Measurements from ENCODE around the gene CACNA1I.
"Not testable (repeated sequence)": the region's sequence is repeated elsewhere in the genome, so short reads cannot be mapped to it uniquely, and the experiment has no call there.

CACNA1I gene

DNA sequence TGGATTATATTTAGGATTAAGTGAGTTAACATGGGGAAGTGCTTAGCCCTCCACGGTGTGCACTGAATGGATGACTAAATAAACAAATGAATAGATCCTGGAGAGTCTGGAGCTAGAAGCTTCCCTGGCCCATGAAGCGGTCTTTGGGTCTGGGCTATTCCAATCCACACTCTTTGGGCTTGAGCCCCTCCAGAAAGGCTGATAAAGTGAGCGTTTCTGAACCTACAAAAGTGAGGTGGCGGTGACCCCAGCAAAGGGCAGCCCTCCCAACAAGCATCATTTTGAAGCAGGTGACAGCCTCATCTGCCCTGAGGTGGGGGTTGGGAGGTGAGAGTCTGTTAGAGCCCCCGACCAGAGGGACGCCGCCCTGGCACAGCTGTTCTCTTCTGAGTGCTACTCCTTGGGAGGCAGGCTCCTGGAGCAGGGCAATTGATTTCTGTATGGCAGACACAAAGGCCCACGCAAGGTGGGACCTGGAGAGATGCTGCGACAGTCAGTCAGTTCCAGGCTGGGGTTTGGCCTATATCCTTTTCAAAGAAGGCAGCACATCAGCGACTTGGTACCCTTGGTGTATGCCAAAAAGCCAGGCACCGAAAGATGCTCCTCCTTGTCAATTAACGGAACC lies 157.8 kb downstream of the CACNA1I start:
- no peak for DNase-seq (ENCODE audit: low read depth)
- TF ChIP-seq, protein P1, sequence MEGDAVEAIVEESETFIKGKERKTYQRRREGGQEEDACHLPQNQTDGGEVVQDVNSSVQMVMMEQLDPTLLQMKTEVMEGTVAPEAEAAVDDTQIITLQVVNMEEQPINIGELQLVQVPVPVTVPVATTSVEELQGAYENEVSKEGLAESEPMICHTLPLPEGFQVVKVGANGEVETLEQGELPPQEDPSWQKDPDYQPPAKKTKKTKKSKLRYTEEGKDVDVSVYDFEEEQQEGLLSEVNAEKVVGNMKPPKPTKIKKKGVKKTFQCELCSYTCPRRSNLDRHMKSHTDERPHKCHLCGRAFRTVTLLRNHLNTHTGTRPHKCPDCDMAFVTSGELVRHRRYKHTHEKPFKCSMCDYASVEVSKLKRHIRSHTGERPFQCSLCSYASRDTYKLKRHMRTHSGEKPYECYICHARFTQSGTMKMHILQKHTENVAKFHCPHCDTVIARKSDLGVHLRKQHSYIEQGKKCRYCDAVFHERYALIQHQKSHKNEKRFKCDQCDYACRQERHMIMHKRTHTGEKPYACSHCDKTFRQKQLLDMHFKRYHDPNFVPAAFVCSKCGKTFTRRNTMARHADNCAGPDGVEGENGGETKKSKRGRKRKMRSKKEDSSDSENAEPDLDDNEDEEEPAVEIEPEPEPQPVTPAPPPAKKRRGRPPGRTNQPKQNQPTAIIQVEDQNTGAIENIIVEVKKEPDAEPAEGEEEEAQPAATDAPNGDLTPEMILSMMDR (IDR thresholded peaks at IDR 0.05; ENCODE audit: control insufficient read depth, extremely low read depth, insufficient read depth), result no peak
- H3K4me3 ChIP-seq (ENCODE audit: low read depth, low read length), result no peak overlapping the region

DNA sequence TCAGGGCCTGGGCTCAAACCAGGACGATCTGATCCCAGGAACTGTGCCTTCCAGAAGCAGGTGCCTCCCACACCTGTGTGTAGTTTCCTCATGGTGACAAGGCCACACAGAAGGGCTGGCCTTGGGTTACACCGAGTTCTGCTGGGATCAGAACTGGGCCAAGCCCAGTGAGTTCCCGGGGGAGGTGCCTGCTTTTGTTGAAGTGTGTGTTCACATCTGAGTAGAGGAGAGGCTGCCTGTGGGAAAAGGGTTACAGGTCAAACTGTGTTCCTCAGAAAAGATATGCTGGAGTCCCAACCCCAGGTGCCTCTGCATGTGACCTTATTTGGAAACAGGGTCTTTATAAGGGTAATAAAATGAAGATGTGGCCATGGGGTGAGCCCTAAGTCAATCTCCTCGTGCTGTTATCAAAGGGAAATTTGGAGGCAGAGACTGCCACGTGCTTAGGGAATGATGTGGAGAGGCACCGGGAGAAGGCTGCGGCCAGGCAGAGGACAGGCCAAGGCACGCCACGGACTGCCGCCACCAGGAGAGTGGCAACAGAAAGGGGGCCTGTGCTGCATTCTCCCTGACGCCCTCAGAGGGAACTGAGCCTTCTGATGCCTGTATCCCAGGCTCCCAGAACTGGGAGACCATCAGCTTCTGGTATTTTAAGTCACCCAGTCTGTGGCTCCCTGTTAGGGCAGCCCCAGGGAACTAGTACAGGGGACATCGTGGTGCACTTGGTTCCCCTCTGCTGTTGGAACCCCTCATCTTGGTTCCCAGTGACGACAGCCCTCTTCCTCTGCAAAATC lies 158.8 kb downstream of the CACNA1I start:
- no peak for DNase-seq (ENCODE audit: low read depth)
- H3K4me3 ChIP-seq (ENCODE audit: low read depth, low read length), result no peak overlapping the region
- TF ChIP-seq, protein P1 (IDR thresholded peaks at IDR 0.05; ENCODE audit: control insufficient read depth, extremely low read depth, insufficient read depth), result no peak

DNA sequence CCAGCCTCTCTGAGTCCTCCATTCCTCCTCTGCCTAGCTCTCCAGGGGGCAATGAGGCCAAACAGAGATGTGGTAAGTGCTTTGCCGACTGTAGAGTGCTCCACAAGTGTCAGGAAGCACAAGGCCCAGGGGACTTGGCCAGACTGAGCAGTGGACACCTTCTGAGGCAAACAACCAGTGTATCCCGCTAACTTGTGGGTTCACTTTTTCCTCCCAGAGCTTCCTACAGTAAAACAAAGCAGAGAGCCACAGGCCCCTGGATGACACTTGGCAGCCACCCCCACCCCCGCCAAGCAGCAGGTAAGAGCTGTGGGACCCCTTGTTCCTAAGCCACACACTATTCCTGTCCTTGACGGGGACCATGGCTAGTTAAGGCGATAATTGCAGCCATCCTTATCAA lies 160.9 kb downstream of the CACNA1I start:
- TF ChIP-seq, protein P1 (IDR thresholded peaks at IDR 0.05; ENCODE audit: control insufficient read depth, extremely low read depth, insufficient read depth), result no peak
- no peak overlapping the region for H3K4me3 ChIP-seq (ENCODE audit: low read depth, low read length)
- no peak for DNase-seq (ENCODE audit: low read depth)

DNA sequence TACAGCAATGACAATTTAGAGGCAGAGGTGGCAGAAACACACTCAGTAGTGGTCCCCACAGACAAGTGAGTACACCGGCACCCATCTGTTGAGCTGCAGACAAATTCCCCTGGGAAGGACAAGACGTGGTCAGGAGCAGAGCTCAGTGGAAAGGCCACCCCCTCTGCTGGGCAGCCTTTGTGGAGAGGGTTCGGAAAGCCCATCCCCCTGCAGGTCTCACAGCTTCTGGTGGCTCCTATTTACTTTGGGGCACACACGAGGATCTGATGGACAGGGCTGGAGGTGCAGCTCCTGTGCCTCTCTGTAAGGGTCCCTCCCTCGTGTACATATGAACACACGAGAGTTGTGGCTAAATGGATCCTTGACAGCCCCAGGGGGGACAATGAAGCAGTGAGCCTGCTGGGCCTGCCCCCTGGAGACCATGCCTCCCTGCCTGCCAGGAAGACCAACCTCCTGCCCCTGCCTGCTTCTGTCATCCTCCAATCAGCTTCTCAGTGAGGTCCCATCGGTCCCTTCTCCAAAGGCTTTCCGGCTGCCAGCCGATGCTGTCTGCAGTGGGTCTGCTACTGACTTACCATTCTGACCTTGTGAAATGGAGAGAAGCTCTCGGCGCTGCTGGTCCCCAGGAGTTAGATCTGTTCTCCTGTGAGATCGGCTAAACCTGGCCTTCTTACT lies 161.5 kb downstream of the CACNA1I start:
- no peak for DNase-seq (ENCODE audit: low read depth)
- TF ChIP-seq, protein P1 (IDR thresholded peaks at IDR 0.05; ENCODE audit: control insufficient read depth, extremely low read depth, insufficient read depth), result no peak
- no peak overlapping the region for H3K4me3 ChIP-seq (ENCODE audit: low read depth, low read length)

DNA sequence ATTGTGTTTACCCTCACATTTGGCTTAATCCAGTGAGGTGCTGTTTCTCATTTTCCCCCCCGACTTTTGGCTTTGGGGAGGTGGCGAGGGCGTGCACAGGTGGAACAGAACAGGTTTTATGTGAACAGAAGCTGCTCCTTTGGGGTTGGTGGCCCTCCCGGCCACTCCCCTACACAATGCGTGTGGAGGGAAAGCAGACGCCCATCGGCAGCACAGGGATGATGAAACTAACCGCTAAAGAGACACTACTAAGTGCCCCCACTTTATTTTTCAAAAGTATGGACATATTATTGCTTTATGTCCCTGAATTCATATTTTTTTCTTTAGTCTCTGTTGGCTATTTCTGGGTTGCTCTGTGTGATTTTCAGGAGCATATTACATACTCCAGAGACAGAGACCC lies 162.1 kb downstream of the CACNA1I start:
- DNase-seq (ENCODE audit: low read depth), result no peak
- TF ChIP-seq, protein P1 (IDR thresholded peaks at IDR 0.05; ENCODE audit: control insufficient read depth, extremely low read depth, insufficient read depth), result no peak
- no peak overlapping the region for H3K4me3 ChIP-seq (ENCODE audit: low read depth, low read length)

DNA sequence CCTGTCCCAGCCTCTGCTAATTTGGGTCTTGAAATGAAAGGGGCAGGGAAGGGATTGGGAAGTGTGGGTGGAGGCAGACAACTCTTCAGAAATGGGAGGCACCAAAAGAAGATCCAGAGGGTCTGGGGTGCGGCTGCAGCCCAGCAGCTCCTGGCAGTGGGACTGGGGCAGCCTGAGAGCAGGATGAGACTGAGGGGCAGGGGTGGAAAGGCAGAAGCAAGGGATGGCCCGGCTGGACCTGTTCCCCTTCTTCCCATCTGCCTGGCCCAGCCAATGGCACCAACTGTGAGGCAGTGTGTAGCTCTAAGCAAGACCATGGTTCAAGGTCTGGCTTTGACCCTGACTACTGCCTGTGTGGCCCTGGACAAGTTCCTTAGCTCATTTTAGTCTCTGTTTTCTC lies 162.6 kb downstream of the CACNA1I start:
- no peak for DNase-seq (ENCODE audit: low read depth)
- TF ChIP-seq, protein P1 (IDR thresholded peaks at IDR 0.05; ENCODE audit: control insufficient read depth, extremely low read depth, insufficient read depth), result no peak
- H3K4me3 ChIP-seq (ENCODE audit: low read depth, low read length), result no peak overlapping the region

DNA sequence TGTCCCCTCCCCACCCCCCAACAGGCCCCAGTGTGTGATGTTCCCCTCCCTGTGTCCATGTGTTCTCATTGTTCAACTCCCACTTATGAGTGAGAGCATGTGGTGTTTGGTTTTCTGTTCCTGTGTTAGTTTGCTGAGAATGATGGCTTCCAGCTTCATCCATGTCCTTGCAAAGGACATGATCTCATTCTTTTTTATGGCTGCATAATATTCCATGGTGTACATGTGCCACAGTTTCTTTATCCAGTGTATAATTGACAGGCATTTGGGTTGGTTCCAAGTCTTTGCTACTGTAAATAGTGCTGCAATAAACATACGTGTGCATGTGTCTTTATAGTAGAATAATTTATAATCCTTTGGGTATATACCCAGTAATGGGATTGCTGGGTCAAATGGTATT lies 163.5 kb downstream of the CACNA1I start:
- DNase-seq (ENCODE audit: low read depth); H3K4me3 ChIP-seq (ENCODE audit: low read depth, low read length): not testable (repeated sequence)

Measured in LNCaP clone FGC (cell line).